ENCODE measurements around the gene DNAL4.

DNAL4 gene

DNA sequence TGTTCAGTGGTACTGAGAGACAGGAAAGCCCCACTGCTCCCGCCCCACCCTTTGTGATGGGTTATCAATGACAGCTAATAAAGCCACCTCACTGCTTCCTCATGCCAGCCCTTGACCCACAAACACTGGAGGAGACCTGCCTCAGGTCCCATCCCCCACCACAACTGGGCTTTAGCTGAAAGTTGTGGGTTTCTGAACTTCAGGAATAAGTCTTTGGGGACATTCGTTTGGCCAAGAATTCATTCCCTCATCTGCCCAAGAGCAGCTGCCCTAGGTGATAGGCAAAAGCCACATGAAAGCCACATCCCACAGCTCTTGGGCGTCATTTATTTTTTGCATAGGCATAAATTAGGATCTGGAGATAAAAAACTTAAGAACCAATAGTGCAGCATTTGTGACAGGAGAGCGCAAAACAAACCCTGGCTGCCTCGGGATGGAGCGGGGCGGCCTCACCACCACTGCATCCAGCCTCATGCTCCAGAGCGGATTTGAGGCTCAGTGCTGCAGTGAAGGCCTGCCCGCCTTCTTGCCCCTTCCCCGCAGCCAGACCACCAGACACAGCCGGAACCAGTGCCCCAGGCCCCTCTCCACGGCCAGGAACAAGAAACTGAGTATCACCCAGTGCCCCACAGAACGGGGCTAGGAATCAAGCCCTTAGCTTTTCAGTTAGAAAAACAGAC is 59.4 kb downstream of the DNAL4 start:
- no peak for DNase-seq (ENCODE audit: low read depth)
- TF ChIP-seq, protein P1, sequence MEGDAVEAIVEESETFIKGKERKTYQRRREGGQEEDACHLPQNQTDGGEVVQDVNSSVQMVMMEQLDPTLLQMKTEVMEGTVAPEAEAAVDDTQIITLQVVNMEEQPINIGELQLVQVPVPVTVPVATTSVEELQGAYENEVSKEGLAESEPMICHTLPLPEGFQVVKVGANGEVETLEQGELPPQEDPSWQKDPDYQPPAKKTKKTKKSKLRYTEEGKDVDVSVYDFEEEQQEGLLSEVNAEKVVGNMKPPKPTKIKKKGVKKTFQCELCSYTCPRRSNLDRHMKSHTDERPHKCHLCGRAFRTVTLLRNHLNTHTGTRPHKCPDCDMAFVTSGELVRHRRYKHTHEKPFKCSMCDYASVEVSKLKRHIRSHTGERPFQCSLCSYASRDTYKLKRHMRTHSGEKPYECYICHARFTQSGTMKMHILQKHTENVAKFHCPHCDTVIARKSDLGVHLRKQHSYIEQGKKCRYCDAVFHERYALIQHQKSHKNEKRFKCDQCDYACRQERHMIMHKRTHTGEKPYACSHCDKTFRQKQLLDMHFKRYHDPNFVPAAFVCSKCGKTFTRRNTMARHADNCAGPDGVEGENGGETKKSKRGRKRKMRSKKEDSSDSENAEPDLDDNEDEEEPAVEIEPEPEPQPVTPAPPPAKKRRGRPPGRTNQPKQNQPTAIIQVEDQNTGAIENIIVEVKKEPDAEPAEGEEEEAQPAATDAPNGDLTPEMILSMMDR (IDR thresholded peaks at IDR 0.05; ENCODE audit: control insufficient read depth, extremely low read depth, insufficient read depth) = no peak
- no peak overlapping the region for H3K4me3 ChIP-seq (ENCODE audit: low read depth, low read length)

DNA sequence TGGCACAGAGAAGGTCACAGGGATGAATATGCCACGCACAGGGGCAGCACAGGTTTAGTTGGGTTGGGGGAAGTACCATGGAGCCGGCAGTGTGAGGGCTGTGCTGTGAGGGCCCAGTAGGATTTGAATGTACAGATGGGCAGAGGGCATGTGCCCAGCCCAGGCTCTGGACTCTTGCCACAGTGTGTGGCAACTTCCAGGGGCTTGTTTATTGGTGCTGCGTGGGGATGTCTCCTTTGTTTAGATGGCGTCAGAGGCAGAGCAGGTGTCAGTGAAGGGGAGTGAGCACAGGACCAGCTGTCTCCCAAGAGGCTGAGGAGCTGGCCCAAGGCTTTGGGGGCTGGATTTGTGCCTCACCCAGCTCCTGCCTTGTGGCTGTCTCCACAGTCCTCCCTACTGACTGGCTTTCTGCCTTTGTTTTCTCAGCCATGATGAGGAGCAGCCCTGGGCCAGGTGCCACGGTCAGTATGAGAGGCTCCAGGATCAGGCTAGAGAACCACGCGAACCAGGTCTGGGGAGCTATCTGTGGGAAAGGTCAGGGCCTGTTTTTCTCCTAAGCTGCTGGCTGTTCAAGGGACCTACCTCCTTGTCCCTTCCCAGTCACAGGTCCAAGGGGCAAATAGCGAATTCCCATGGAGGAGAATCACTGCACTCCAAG is 60.1 kb downstream of the DNAL4 start:
- H3K4me3 ChIP-seq (ENCODE audit: low read depth, low read length) = no peak overlapping the region
- DNase-seq (ENCODE audit: low read depth) = peak; percentile 67
- TF ChIP-seq, protein P1 (IDR thresholded peaks at IDR 0.05; ENCODE audit: control insufficient read depth, extremely low read depth, insufficient read depth) = no peak

DNA sequence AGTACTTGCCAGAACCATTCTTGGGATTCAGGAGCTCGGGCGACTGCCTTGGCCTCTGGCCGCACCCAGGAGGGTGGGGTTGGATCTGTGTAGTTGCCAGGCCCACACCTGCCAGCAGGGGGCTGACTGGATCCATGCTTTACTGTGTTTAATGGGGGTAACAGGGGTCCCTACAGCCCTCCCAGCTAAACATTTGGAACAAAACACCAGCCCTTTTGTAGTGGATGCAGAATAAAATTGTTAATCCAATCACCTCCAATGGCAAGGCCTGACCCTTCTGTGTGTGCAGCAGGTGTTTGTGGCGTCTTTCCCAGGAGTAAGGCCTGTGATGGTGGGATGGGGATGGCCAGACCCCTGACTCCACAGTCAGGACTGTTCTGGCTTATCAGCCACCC is 60.6 kb downstream of the DNAL4 start:
- H3K4me3 ChIP-seq (ENCODE audit: low read depth, low read length) = no peak overlapping the region
- TF ChIP-seq, protein P1 (IDR thresholded peaks at IDR 0.05; ENCODE audit: control insufficient read depth, extremely low read depth, insufficient read depth) = peak; percentile 42
- DNase-seq (ENCODE audit: low read depth) = no peak

DNA sequence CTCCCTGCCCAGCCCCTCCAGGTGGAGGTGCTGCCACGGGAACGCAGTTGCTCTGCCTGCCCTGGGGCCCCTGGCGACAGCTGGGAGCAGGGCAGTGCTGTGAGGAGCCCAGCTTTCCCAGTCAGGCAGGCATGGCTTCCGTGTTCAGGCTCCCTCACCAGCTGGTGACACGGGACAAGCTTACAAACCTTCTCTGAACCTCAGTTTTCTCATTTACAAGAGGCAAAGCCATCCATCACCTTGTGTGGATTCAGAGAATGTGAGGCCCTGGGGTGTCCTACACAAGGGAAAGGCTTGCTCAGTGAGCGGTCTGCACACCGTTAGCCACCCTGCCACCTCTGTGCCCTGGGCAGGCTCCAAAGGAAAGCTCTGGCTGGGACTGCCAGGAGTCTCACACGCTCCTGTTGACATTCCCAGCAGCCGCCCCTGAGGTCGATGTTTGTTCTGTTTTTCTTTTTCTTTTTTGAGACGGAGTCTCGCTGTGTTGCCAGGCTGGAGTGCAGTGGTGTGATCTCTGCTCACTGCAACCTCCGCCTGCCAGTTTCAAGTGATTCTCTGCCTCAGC is 61.6 kb downstream of the DNAL4 start:
- H3K4me3 ChIP-seq (ENCODE audit: low read depth, low read length) = no peak overlapping the region
- TF ChIP-seq, protein P1 (IDR thresholded peaks at IDR 0.05; ENCODE audit: control insufficient read depth, extremely low read depth, insufficient read depth) = 0 out of 2 replicates have a peak, but pooled peaks have one; percentile 19
- DNase-seq (ENCODE audit: low read depth) = peak; percentile 50

DNA sequence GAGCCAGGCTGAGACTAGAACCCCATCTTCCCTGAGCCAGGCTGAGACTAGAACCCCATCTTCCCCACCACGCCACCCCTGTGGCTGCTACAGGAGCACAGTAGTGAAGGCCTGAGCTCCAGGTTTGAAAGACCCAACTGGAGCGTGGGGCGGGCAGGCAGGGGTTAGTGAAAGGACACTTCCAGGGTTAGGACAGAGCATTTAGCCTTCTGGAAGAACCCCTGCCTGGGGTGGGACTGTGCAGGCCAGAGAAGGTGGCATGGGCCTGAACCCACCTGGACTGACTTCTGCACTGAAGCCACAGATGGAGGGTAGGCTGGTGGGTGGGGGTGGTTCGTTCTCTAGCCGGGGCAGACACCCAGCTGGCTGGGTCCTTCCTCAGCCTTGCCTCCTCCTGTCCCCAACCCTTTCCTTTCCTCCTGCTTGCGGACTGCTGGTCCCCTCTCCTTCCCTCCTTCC is 62.2 kb downstream of the DNAL4 start:
- TF ChIP-seq, protein P1 (IDR thresholded peaks at IDR 0.05; ENCODE audit: control insufficient read depth, extremely low read depth, insufficient read depth) = no peak
- no peak overlapping the region for H3K4me3 ChIP-seq (ENCODE audit: low read depth, low read length)

DNA sequence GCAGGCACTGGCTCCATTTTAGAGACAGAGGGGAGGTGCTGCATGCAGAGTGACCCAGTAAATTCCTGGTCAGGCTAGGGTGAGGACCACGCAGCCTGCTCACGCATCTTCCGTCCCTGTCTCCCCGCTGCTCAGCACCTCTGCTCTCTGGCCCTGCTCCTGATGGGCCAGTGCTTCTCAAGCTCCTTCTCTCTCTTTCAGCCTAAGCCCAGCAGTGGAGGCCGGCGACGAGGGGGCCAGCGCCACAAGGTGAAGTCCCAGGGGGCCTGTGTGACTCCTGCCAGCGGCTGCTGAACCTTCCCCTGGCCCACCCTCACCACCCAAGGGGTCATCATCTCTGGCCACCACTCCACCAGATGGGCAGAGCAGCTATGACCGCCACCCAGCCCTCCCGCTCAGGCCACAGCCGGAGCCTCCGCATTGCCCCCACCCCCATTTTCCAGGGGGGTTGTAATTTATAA is 63.5 kb downstream of the DNAL4 start:
- DNase-seq (ENCODE audit: low read depth) = no peak
- H3K4me3 ChIP-seq (ENCODE audit: low read depth, low read length) = no peak overlapping the region
- TF ChIP-seq, protein P1 (IDR thresholded peaks at IDR 0.05; ENCODE audit: control insufficient read depth, extremely low read depth, insufficient read depth) = no peak

More for the DNA sequence above, 62.2 kb downstream of the DNAL4 start:
- no peak for DNase-seq (ENCODE audit: low read depth)
